ENCODE results near the gene KCTD16.

Gene KCTD16

DNA sequence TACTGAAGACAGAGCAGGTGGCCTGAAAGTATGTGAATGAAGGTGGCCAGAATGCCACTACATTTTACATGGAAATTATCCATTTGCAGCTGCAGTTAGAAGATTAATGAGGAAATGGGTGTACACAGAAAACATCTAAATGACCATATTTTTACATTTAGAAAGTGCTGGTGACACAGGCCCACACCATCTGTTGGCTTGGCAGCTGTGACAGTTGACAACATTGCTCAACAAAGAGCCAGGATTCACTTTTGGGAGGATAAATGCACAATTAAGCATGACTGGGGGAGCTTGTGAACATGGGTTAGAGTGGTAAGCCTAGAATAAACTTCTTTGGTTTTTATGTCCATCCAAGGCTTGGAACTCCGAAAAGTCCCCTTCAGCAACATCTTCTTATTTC lies 360.5 kb downstream of the KCTD16 start:
- no peak for DNase-seq (ENCODE audit: low read depth)

All from non-pigmented ciliary epithelial cell (primary cell).